HepG2 (cell line): ENCODE results near the gene TPD52L2. TPM values are rescaled to one million over a fixed set of nuclear protein-coding genes. Genes with fewer than 3 reads are reported as not detected.

Experiments
- ATAC-seq: fragments of 200-7000 bp; cut with Tn5 transposase; 3 replicates; pipeline ENCODE4 v1.9.1; 2020; ENCODE audit warnings: mild to moderate bottlenecking, moderate library complexity
- BruUV-seq: library from RNA; stranded (reverse); fragments of 400-500 nt; replicated peaks from 2 replicates; lab custom pipeline; 2021; lab: Mats Ljungman, UMichigan
- CTCF ChIA-PET: fragments of 300-600 bp; formaldehyde crosslinking; extraction: SDS; loops from one replicate; lab custom pipeline; 2021; ENCODE audit warnings: low total read pairs, inconsistent platforms, low intra/inter-chr PET ratio; lab: Yijun Ruan, JAX
- POLR2A ChIA-PET: fragments of 350-600 bp; sonication (Branson Sonifier 250); formaldehyde crosslinking; loops from one replicate; lab custom pipeline; 2020; ENCODE audit warnings: antibody characterized with exemption, inconsistent platforms; lab: Yijun Ruan, JAX
- DNase-seq: peaks from one replicate; pipeline ENCODE4 v3.0.0-alpha.2; 2015; ENCODE audit warnings: low spot score
- FAIRE-seq: peaks from 3 replicates; lab custom pipeline; 2011; peaks lifted over from hg19 to GRCh38; lab: Jason Lieb, UNC
- H2AFZ ChIP-seq: one replicate; pipeline ENCODE4 v1.6.1; 2011; ENCODE audit warnings: low read length, inconsistent platforms
- H3K27ac ChIP-seq: fragments of 300-600 bp; 3 replicates; pipeline ENCODE4 v1.8.0; 2011; ENCODE audit warnings: mixed run types, mild to moderate bottlenecking, mixed read lengths, low read length, inconsistent platforms; ENCODE audit not compliant: insufficient read depth; ENCODE audit errors: extremely low read length
- H3K27me3 ChIP-seq, 2 experiments: fragments of 200-600 bp in 1 of 2; 2 replicates in 1 of 2; 3 replicates in 1 of 2; pipeline versions ENCODE4 v1.6.0 to v1.8.0; 2011; ENCODE audit warnings: low read length in 2 of 2, mild to moderate bottlenecking in 2 of 2, moderate library complexity in 2 of 2, inconsistent platforms in 1 of 2; ENCODE audit not compliant: insufficient read depth in 2 of 2, control insufficient read depth in 1 of 2
- H3K36me3 ChIP-seq, 2 experiments: fragments of 200-600 bp in 1 of 2; replicated peaks in 1 of 2; 2 replicates in 1 of 2; 3 replicates in 1 of 2; pipeline versions ENCODE4 v1.5.1 to v1.8.0; 2011; ENCODE audit warnings: low read length in 2 of 2, inconsistent platforms in 1 of 2; ENCODE audit not compliant: insufficient read depth in 2 of 2, control insufficient read depth in 1 of 2
- H3K4me1 ChIP-seq: 2 replicates; pipeline ENCODE4 v1.5.1; 2012; ENCODE audit warnings: low read length, inconsistent platforms; ENCODE audit not compliant: insufficient read depth
- H3K4me2 ChIP-seq: 2 replicates; pipeline ENCODE4 v1.6.0; 2011; ENCODE audit warnings: low read depth, low read length, inconsistent platforms
- H3K4me3 ChIP-seq, 3 experiments: fragments of 200-600 bp in 1 of 3; sonication (generic), shearing (Covaris generic) in 1 of 3; replicated peaks in 1 of 3; 2 replicates each; pipeline ENCODE4 v1.5.1; 2011 to 2016; ENCODE audit warnings: low read length in 3 of 3, inconsistent platforms in 2 of 3, low read depth in 2 of 3, mild to moderate bottlenecking in 2 of 3, control low read depth in 1 of 3, mixed read lengths in 1 of 3; ENCODE audit not compliant: insufficient read depth in 1 of 3
- H3K79me2 ChIP-seq: one replicate; pipeline ENCODE4 v1.6.1; 2011; ENCODE audit warnings: low read length, inconsistent platforms; ENCODE audit not compliant: insufficient read depth
- H3K9ac ChIP-seq: 2 replicates; pipeline ENCODE4 v1.6.0; 2011; ENCODE audit warnings: mild to moderate bottlenecking, low read depth, low read length, inconsistent platforms; ENCODE audit not compliant: insufficient read depth
- H3K9me3 ChIP-seq: 2 replicates; pipeline ENCODE4 v1.5.1; 2012; ENCODE audit warnings: mild to moderate bottlenecking, low read length
- H4K20me1 ChIP-seq: 2 replicates; pipeline ENCODE4 v1.6.0; 2011; ENCODE audit warnings: inconsistent platforms, mild to moderate bottlenecking, low read length, moderate library complexity; ENCODE audit not compliant: insufficient read depth
- ARNT2 ChIP-seq: sonication (generic); formaldehyde crosslinking; IDR thresholded peaks from 2 replicates; pipeline ENCODE4 v1.8.0; 2022; ENCODE audit warnings: mild to moderate bottlenecking, low read depth, missing genetic modification reagents, moderate library complexity
- ATM ChIP-seq: fragments of 450-650 bp; IDR thresholded peaks from 2 replicates; pipeline ENCODE4 v1.7.1; 2017; ENCODE audit warnings: mild to moderate bottlenecking, borderline replicate concordance
- CEBPB ChIP-seq: IDR thresholded peaks from 2 replicates; pipeline ENCODE4 v1.6.1; 2011; ENCODE audit warnings: low read depth, low read length, improper control_type of control experiment, borderline replicate concordance
- PTBP1 ChIP-seq: fragments of 200-400 bp; formaldehyde crosslinking; IDR thresholded peaks from 2 replicates; pipeline ENCODE4 v1.6.1; 2018; ENCODE audit warnings: low read length, low read depth; ENCODE audit not compliant: poor library complexity, severe bottlenecking
- RBFOX2 ChIP-seq: fragments of 200-400 bp; formaldehyde crosslinking; IDR thresholded peaks from 2 replicates; pipeline ENCODE4 v1.6.1; 2017; ENCODE audit warnings: low read depth, mild to moderate bottlenecking, low read length
- ZNF121 ChIP-seq: sonication (generic); formaldehyde crosslinking; IDR thresholded peaks from 2 replicates; pipeline ENCODE4 v1.5.0; 2020; ENCODE audit warnings: mild to moderate bottlenecking, missing genetic modification reagents
- ZNF883 ChIP-seq: sonication (generic); formaldehyde crosslinking; IDR thresholded peaks from 2 replicates; pipeline ENCODE4 v1.5.1; 2020; ENCODE audit warnings: mild to moderate bottlenecking, missing genetic modification reagents; ENCODE audit errors: not compliant biosample characterization
- WGBS: methylation state at CpG from one replicate; pipeline ENCODE4 v1.1.6; 2017; ENCODE audit warnings: low lambda C conversion rate; 5-methylcytosine and 5-hydroxymethylcytosine counted together
- in situ Hi-C: cut with HindIII; loops from 2 replicates; pipeline ENCODE4 v1.10.0; 2017; ENCODE audit warnings: low pct_unique_long_range_greater_than_20kb; ENCODE audit not compliant: extremely low pct_ligation_motif_present
- intact Hi-C: fragments of 100-400 bp; cut with micrococcal nuclease; formaldehyde crosslinking; loops from one replicate; pipeline ENCODE4 v1.10.0; 2022; ENCODE audit not compliant: unreplicated experiment
- polyA plus RNA-seq, 8 experiments: library from polyadenylated mRNA; depleted of rRNA in 3 of 8; stranded (reverse) in 7 of 8; unstranded in 1 of 8; fragments of >200 nt; fragmentation: Illumina TruSeq in 4 of 8; extraction: Trizol in 4 of 8; gene quantifications; 2 replicates each; pipeline versions ENCODE4 v1.2.1 to v1.2.3, GENCODE V29; 2011 to 2016; ENCODE audit warnings: low read depth in 4 of 8, missing spikeins in 1 of 8, mixed read lengths in 1 of 8; ENCODE audit not compliant: insufficient read depth in 1 of 8
- total RNA-seq, 5 experiments: library from RNA; depleted of rRNA; stranded (reverse); fragments of >200 nt; fragmentation: Illumina TruSeq; extraction: Trizol; gene quantifications; 2 replicates each; pipeline ENCODE4 v1.2.3, GENCODE V29; 2016; ENCODE audit warnings: low read depth in 1 of 5
- TF ChIP-seq, protein P1 (sequence below): sonication (generic); formaldehyde crosslinking; IDR thresholded peaks from 2 replicates; pipeline ENCODE4 v1.4.0; 2020; ENCODE audit warnings: mild to moderate bottlenecking, missing genetic modification reagents

Gene TPD52L2
- total and polyA plus RNA-seq, 2 of the 13 experiments (the other 11 are each of a cell fraction or from before 2014, with no cell fraction given) = 156 to 184 TPM

DNA sequence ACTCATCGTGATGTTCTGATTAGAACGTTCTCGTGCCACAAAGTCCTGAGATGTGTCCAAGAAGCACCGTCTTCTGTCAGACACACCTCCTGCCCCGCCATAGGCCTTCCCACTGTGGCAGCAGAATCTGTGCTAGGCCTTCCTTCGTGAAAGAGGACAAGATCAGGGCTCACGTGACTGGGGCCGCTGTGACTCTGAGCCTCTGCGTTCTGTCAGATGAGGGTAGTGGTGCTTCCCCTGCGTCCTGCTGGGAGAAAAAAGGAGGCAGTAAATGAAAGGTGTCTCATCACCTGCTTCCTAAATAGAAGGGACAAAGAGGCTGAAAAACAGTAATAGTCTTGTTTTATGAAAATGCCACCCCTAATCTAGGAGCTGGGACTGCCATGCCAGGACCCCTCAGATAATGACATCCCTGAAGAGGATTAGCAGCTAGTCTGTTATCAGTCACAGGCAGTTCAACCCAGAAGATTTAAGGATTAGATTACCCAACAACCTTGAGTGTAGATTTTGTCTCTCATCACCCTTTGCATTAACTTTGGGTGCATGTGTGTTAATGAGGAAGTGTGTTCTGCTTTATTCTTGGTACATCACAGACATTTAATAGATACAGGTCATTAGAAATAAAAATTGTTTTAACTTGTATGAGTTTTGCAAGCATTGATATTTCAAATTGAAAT lies 34.0 kb downstream of the TPD52L2 start:
- POLR2A ChIA-PET = interaction anchor here (1.6 kb wide), 1 partner anchor 82 kb away, joined by 4 read pairs; no protein-coding TSS in a partner anchor
- TF ChIP-seq, protein P1, sequence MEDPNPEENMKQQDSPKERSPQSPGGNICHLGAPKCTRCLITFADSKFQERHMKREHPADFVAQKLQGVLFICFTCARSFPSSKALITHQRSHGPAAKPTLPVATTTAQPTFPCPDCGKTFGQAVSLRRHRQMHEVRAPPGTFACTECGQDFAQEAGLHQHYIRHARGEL (CRISPR knock-in tag) = no peak
- TF ChIP-seq RBFOX2 = peak; percentile 14; the same call in 1 of the 2 replicates
- Histone ChIP-seq H3K79me2 (peaks cover 76% of the 10 kb centered on the region), H3K36me3 (peaks cover 8 to 14% of the 10 kb centered on the region in 2 experiments), H3K4me2 (no peak overlapping the region), H4K20me1 (peaks cover 42% of the 10 kb centered on the region), H3K9ac (no peak overlapping the region), H3K4me3 (no peak overlapping the region), H2AFZ (no peak overlapping the region), H3K4me1 (peaks cover 53% of the 10 kb centered on the region), H3K27me3 (no peaks in the 10 kb centered on the region; a peak in 1 of 5 replicates), H3K27ac (no peak overlapping the region), H3K9me3 (no peaks in the 10 kb centered on the region)
- DNase-seq (no peak), ATAC-seq (no peak), FAIRE-seq (no peak)
- in situ Hi-C loops (no loop called here), intact Hi-C loops (no loop called here)
- BruUV-seq = no TSS peak
- 94% methylated on average over 10 of the region's 10 CpGs for WGBS
- CTCF ChIA-PET = no interaction called here

- H4K20me1 ChIP-seq = peaks cover 41% of the 10 kb centered on the region
Measured at GRCh38 chr20:63900413-63900812, 35.3 kb downstream of the TPD52L2 start.

More at GRCh38 chr20:63900413-63900812, 35.3 kb downstream of the TPD52L2 start:
- no peak for ATAC-seq
- ChIA-PET POLR2A (interaction anchor here (1.6 kb wide), 1 partner anchor 80 kb away, joined by 4 read pairs; no protein-coding TSS in a partner anchor), CTCF (interaction anchor here (0.7 kb wide), 1 partner anchor 23 kb away, joined by 3 read pairs; no protein-coding TSS in a partner anchor)
- Histone ChIP-seq H3K27ac (no peak overlapping the region), H3K27me3 (no peaks in the 10 kb centered on the region; a peak in 1 of 5 replicates), H3K9me3 (no peaks in the 10 kb centered on the region), H3K4me3 (no peak overlapping the region), H3K79me2 (peaks cover 88% of the 10 kb centered on the region), H3K4me2 (no peak overlapping the region), H3K4me1 (peaks cover 50% of the 10 kb centered on the region), H3K36me3 (peaks cover 9 to 19% of the 10 kb centered on the region in 2 experiments), H2AFZ (no peak overlapping the region), H3K9ac (no peak overlapping the region)
- in situ Hi-C loops = no loop called here
- WGBS = 90% methylated on average over 3 of the region's 3 CpGs
- no TSS peak for BruUV-seq
- no peak for TF ChIP-seq PTBP1
- TF ChIP-seq ZNF121 (CRISPR knock-in tag) = peak; percentile 49; the same call in 1 of the 2 replicates
- no peak for TF ChIP-seq ARNT2 (CRISPR knock-in tag)
- TF ChIP-seq ATM = no peak
- peak; percentile 35; the same call in 1 of the 2 replicates for TF ChIP-seq CEBPB
- no peak for TF ChIP-seq ZNF883 (CRISPR knock-in tag)
- intact Hi-C loops = no loop called here
- FAIRE-seq = no peak
- no peak for DNase-seq
